NCI-H82 treated with DMSO at 0.1 percent for 48 hours (cell line): ENCODE data around the gene GABBR2.
"Not testable (repeated sequence)": the region's sequence is repeated elsewhere in the genome, so short reads cannot be mapped to it uniquely, and the experiment has no call there.

Source experiments
- DNase-seq: peaks from one replicate; lab custom pipeline; 2025; ENCODE audit not compliant: unreplicated experiment; lab: John Stamatoyannopoulos, UW

GABBR2 gene

GRCh38 chr9:98686961-98687855 is 21.5 kb downstream of the GABBR2 start:
- no peak for DNase-seq

GRCh38 chr9:98684816-98685215 is 23.9 kb downstream of the GABBR2 start:
- peak; percentile 4 for DNase-seq

- no peak for DNase-seq
These were observed 30.4 kb downstream of the GABBR2 start for GRCh38 chr9:98678244-98678842.

GRCh38 chr9:98673681-98674080 is 35.1 kb downstream of the GABBR2 start:
- no peak for DNase-seq

DNA sequence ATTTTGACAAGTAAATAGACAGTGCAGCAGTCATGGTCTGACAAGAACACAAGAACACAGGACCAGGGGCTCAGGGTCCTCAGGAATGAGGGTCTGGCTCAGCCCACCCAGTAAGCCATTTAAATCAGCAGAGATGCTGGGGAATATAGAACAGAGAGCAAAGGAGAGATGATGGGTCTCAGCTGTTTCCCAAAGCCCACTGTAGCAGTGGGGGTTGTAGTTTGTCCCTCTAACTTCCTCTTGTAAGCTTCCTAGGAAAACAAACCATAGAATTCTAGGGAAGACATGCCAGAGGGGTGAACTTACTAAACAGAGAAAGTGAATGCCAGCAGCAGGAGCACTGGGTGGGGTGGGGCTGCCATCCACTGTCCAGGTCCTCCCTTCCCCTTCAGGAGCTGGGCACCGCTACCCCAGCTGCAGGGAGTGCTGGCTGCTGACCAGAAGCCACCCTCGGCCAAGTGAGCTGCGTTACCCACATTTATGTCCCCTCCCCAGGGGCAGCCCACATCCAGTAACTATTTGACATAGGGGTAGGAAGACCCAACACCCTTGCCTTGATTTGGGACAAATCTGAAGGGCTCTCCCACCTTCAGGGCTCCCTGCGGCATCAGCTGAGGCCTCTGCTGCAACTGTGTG is 41.6 kb downstream of the GABBR2 start:
- no peak for DNase-seq

DNA sequence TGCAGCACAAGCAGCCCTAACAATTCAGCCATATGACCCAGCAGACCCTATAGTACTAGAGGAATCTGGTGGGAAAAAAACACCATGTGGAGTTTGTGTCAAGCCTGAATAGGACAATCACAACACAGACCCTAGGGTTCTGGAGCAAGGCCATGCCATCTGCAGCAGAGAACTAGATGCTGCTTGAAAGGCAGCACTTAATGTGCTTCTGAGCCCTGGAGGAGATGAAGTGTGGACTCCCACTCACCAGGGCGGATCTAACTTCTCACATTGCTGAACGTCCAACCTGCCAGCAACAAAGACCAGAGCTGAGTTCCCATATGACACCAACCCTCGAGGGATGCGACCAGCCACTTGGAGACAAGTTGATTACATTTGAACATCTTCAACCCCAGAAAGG is 43.2 kb downstream of the GABBR2 start:
- DNase-seq: no peak

DNA sequence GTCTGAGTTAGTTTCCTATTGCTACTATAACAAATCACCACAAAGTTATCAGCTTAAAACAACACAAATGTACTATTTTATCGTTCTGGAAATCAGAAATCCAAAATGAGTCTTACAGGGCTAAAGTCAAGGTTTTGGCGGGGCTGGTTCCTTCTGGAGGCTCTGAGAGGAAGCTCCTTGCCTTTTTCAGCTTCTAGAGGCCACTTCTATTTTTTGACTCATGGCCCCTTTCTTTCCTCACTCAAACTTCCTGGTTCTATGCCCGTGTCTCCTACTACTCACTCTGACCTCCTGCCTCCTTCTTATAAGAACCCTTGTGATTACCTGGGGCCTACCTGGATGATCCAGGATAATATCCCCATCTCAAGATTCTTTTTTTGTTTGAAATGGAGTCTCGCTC is 48.2 kb downstream of the GABBR2 start:
- DNase-seq: no peak

GRCh38 chr9:98658951-98659351 is 49.8 kb downstream of the GABBR2 start:
- DNase-seq: no peak

- no peak for DNase-seq
These were observed 50.8 kb downstream of the GABBR2 start for GRCh38 chr9:98657897-98658296.

- no peak for DNase-seq
These were observed 52.2 kb downstream of the GABBR2 start for GRCh38 chr9:98656511-98656910.

GRCh38 chr9:98655428-98655827 is 53.3 kb downstream of the GABBR2 start:
- not testable (repeated sequence) for DNase-seq

- DNase-seq: no peak
These were observed 54.5 kb downstream of the GABBR2 start for GRCh38 chr9:98654247-98654646.

DNA sequence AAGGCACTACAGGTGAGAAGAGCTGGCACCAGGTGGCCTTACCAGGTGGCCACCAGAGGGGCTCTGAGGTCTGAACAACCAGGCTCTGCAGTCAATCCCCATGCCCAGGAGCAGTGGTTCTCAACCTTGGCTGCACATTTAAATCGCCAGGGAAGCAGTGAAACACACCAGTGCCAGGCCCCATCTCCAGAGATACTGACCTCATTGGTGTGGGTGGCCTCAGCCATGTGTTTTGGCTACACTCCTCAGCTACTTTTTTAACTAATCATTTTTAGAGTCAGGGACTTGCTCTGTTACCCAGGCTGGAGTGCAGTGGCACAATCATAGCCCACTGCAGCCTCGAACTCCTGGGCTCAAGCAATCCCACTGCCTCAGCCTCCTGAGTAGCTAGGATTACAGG is 56.0 kb downstream of the GABBR2 start:
- no peak for DNase-seq

- no peak for DNase-seq
These were observed 56.4 kb downstream of the GABBR2 start for GRCh38 chr9:98652302-98652701.

DNA sequence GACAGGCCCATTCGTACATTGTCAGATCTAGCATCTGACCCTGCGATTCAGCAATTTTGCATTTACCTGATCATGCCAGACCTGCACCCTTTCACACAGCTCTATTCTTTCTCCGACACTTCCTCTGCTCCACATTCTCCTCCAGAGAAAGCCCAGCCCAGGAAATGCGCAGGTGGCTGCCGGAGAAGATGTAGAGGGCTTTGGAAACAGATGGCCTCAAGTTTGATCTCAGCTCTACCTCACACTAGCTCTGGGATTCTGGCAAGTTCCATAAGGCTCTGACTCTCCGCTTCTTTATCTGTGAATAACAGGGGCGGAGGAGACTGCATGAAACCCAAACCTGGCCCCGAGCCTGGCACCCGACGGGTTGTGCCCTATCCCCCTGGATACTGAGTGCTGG is 61.5 kb downstream of the GABBR2 start:
- DNase-seq: no peak

GRCh38 chr9:98644011-98644410 is 64.7 kb downstream of the GABBR2 start:
- no peak for DNase-seq

DNA sequence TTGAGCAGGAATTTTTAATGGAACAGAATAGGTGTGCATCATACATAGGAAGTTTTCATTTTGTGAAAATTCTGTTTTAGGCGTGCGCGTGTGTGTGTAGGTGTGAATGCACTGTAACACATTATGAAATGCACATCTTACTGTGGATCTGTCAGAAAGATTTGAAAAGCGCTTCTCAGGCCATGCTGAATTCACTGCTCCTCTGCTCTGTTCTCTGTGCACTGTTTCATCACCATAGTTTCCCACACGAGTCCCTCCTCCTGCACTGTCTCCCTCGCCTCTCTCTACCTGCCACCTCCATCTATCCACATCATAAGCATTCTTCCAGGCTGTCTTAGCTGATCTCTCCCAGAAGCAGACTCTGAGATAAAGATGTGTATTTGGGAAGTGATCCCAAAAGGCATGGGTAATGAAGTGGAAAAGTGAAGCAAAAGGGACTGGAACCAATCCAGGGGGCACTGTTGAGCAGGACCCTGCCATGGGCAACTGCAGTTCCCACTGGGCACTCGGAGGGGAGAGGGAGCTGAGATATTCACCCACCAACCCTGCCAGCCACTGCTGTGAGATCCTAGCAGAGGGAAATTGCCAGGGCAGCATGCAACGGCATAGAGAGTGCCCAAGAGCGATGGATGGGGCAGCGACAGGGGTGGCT is 65.9 kb downstream of the GABBR2 start:
- no peak for DNase-seq

DNA sequence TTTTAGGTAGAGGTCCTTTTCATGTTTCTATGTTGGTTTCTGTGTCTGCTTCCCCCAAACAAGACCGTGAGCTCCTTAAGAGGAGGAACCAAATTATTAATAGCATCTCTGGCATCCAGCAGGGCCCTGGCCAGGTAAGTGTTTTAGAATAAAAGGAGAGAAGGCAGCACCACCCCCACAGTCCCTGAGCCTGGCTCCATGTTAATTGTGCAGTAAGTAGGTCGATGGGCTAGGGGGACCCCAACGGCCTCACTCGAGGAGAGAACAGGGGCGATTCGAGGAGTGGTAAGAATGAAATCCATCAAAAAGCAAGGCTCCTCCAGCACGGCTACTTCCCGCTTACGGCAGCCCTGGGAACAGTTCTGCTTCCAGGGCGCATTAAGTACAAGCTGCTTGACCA is 67.0 kb downstream of the GABBR2 start:
- DNase-seq: no peak

DNA sequence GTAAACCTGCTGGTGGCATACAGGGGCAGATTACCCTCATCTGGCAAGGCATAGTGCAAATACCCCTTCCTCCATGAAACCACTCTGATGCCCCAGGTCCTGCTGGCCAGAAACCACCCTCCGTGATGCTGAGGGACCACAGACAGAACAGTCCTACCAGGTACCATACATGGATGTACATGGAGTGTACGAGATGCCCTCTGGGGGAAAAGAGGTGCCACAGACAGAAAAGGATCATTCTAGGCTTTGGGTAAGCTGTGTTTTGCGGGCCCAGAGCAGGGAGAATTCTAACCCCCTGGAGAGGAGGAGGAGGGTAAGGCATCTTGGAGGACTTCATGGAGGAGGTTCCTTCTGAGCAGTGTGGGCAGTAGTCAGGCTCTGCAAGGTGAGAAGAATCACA is 68.3 kb downstream of the GABBR2 start:
- DNase-seq: no peak

- DNase-seq: no peak
These were observed 69.6 kb downstream of the GABBR2 start for GRCh38 chr9:98639133-98639532.

DNA sequence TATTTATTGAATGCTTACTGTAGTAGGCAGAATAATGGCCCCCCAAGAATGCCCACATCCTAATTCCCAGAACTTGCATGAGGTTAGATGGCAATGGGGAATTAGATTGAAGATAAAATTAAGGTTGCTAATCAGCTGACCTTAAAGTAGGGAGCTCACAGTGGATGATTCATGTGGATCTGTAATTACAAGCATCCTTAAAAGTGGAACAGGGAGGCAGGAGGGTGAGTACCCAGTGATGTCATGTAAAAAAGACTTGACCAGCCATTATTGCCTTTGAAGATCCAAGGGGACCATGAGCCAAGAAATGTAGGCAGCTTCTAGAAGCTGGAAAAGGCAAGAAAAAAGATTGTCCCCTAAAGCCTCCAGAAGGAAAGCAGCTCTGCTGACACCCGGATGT is 71.4 kb downstream of the GABBR2 start:
- no peak for DNase-seq

- DNase-seq: no peak
These were observed 73.4 kb downstream of the GABBR2 start for GRCh38 chr9:98635374-98635773.
